ENCODE measurements around the gene SNX9.
"Not testable (repeated sequence)": the region's sequence is repeated elsewhere in the genome, so short reads cannot be mapped to it uniquely, and the experiment has no call there.

The SNX9 gene

GRCh38 chr6:157944983-157945931, 122.2 kb downstream of the SNX9 start:
- in situ Hi-C loops (cut with MboI; ENCODE audit: low sequenced_read_pairs): no loop called here

GRCh38 chr6:157946053-157946617, 123.1 kb downstream of the SNX9 start:
- in situ Hi-C loops (cut with MboI; ENCODE audit: low sequenced_read_pairs): no loop called here

- in situ Hi-C loops (cut with MboI; ENCODE audit: low sequenced_read_pairs): no loop called here
Measured at GRCh38 chr6:157946865-157947532, 124.0 kb downstream of the SNX9 start.

- in situ Hi-C loops (cut with MboI; ENCODE audit: low sequenced_read_pairs): not testable (repeated sequence)
Measured at GRCh38 chr6:157950899-157951298, 127.9 kb downstream of the SNX9 start.

- in situ Hi-C loops (cut with MboI; ENCODE audit: low sequenced_read_pairs): no loop called here
Measured at GRCh38 chr6:157951828-157952227, 128.8 kb downstream of the SNX9 start.

- in situ Hi-C loops (cut with MboI; ENCODE audit: low sequenced_read_pairs): no loop called here
Measured at GRCh38 chr6:157952861-157953351, 129.9 kb downstream of the SNX9 start.

GRCh38 chr6:157953580-157954091, 130.6 kb downstream of the SNX9 start:
- in situ Hi-C loops (cut with MboI; ENCODE audit: low sequenced_read_pairs): no loop called here

- in situ Hi-C loops (cut with MboI; ENCODE audit: low sequenced_read_pairs): no loop called here
Measured at GRCh38 chr6:157954150-157955117, 131.4 kb downstream of the SNX9 start.

- in situ Hi-C loops (cut with MboI; ENCODE audit: low sequenced_read_pairs): no loop called here
Measured at GRCh38 chr6:157955675-157956074, 132.6 kb downstream of the SNX9 start.

GRCh38 chr6:157956171-157956730, 133.2 kb downstream of the SNX9 start:
- in situ Hi-C loops (cut with MboI; ENCODE audit: low sequenced_read_pairs): no loop called here

- in situ Hi-C loops (cut with MboI; ENCODE audit: low sequenced_read_pairs): no loop called here
Measured at GRCh38 chr6:157959451-157960227, 136.6 kb downstream of the SNX9 start.

GRCh38 chr6:157961153-157961831, 138.2 kb downstream of the SNX9 start:
- in situ Hi-C loops (cut with MboI; ENCODE audit: low sequenced_read_pairs): no loop called here

- in situ Hi-C loops (cut with MboI; ENCODE audit: low sequenced_read_pairs): no loop called here
Measured at GRCh38 chr6:157961832-157962575, 139.0 kb downstream of the SNX9 start.

- in situ Hi-C loops (cut with MboI; ENCODE audit: low sequenced_read_pairs): no loop called here
Measured at GRCh38 chr6:157962601-157963302, 139.7 kb downstream of the SNX9 start.

GRCh38 chr6:157964100-157964499, 141.1 kb downstream of the SNX9 start:
- in situ Hi-C loops (cut with MboI; ENCODE audit: low sequenced_read_pairs): no loop called here

- in situ Hi-C loops (cut with MboI; ENCODE audit: low sequenced_read_pairs): no loop called here
Measured at GRCh38 chr6:157965387-157965786, 142.3 kb downstream of the SNX9 start.

GRCh38 chr6:157966589-157966977, 143.5 kb downstream of the SNX9 start:
- in situ Hi-C loops (cut with MboI; ENCODE audit: low sequenced_read_pairs): no loop called here
